OCI-LY7 (cell line): Measurements from ENCODE around the gene KLHL21.

Source experiments
- CTCF ChIP-seq: fragments of 200-600 bp; sonication (generic); conservative IDR thresholded peaks from 2 replicates; pipeline ENCODE4 v1.5.1; 2014; ENCODE audit warnings: mild to moderate bottlenecking, antibody characterized with exemption, low read length, moderate library complexity, mixed read lengths
- EZH2phosphoT487 ChIP-seq: fragments of 200-600 bp; sonication (generic); IDR thresholded peaks from 2 replicates; pipeline ENCODE4 v1.6.1; 2018; ENCODE audit warnings: low read depth, borderline replicate concordance, mild to moderate bottlenecking, mixed run types, antibody characterized with exemption, low read length, moderate library complexity, mixed read lengths

GRCh38 chr1:6569033-6569432 lies 33.6 kb downstream of the KLHL21 start:
- TF ChIP-seq CTCF, result no peak
- no peak for TF ChIP-seq EZH2phosphoT487
